HepG2 (cell line): ENCODE data around the gene ASNS. TPM values are rescaled to one million over a fixed set of nuclear protein-coding genes. Genes with fewer than 3 reads are reported as not detected.
A peak's percentile ranks its signal among the peaks of the same experiment; 100 is the strongest.

ENCODE experiments used
- AHDC1 ChIP-seq: sonication (generic); formaldehyde crosslinking; IDR thresholded peaks from 2 replicates; pipeline ENCODE4 v1.5.1; 2020; ENCODE audit warnings: mild to moderate bottlenecking, missing genetic modification reagents, borderline replicate concordance
- ARNT ChIP-seq: fragments of 450-650 bp; IDR thresholded peaks from 2 replicates; pipeline ENCODE4 v1.6.1; 2017
- BRD4 ChIP-seq: sonication (generic); formaldehyde crosslinking; IDR thresholded peaks from 2 replicates; pipeline ENCODE4 v1.4.0; 2020; ENCODE audit warnings: missing genetic modification reagents
- CREM ChIP-seq, 2 experiments: sonication (generic) in 1 of 2; formaldehyde crosslinking in 1 of 2; IDR thresholded peaks; 2 replicates each; pipeline versions ENCODE4 v1.4.0 to v1.6.1; 2016 to 2020; ENCODE audit warnings: antibody characterized with exemption in 1 of 2, mild to moderate bottlenecking in 1 of 2, missing genetic modification reagents in 1 of 2
- CTCF ChIP-seq: sonication (generic); formaldehyde crosslinking; IDR thresholded peaks from 2 replicates; pipeline ENCODE4 v1.5.0; 2020; ENCODE audit warnings: mild to moderate bottlenecking, missing genetic modification reagents, moderate library complexity
- EZH2 ChIP-seq: conservative IDR thresholded peaks from 2 replicates; pipeline ENCODE4 v1.6.1; 2012; ENCODE audit warnings: mild to moderate bottlenecking, low read depth, low read length, moderate library complexity
- FOXC1 ChIP-seq: sonication (generic); formaldehyde crosslinking; IDR thresholded peaks from 2 replicates; pipeline ENCODE4 v1.8.0; 2022; ENCODE audit warnings: mild to moderate bottlenecking, missing genetic modification reagents, borderline replicate concordance
- MED13 ChIP-seq: sonication (generic); formaldehyde crosslinking; IDR thresholded peaks from 2 replicates; pipeline ENCODE4 v1.5.0; 2020; ENCODE audit warnings: missing genetic modification reagents
- NFATC3 ChIP-seq: sonication (generic); formaldehyde crosslinking; IDR thresholded peaks from 2 replicates; pipeline ENCODE4 v1.5.1; 2020; ENCODE audit warnings: mild to moderate bottlenecking, missing genetic modification reagents
- ZNF138 ChIP-seq: sonication (generic); formaldehyde crosslinking; IDR thresholded peaks from 2 replicates; pipeline ENCODE4 v1.5.0; 2020; ENCODE audit warnings: mild to moderate bottlenecking, low read depth, missing genetic modification reagents
- ZNF143 ChIP-seq: sonication (generic); formaldehyde crosslinking; IDR thresholded peaks from 2 replicates; pipeline ENCODE4 v1.4.0; 2020; ENCODE audit warnings: missing genetic modification reagents
- ZNF432 ChIP-seq: sonication (generic); formaldehyde crosslinking; IDR thresholded peaks from 2 replicates; pipeline ENCODE4 v1.5.0; 2020; ENCODE audit warnings: missing genetic modification reagents, mild to moderate bottlenecking, borderline replicate concordance
- polyA plus RNA-seq, 8 experiments: library from polyadenylated mRNA; depleted of rRNA in 3 of 8; stranded (reverse) in 7 of 8; unstranded in 1 of 8; fragments of >200 nt; fragmentation: Illumina TruSeq in 4 of 8; extraction: Trizol in 4 of 8; gene quantifications; 2 replicates each; pipeline versions ENCODE4 v1.2.1 to v1.2.3, GENCODE V29; 2011 to 2016; ENCODE audit warnings: low read depth in 4 of 8, missing spikeins in 1 of 8, mixed read lengths in 1 of 8; ENCODE audit not compliant: insufficient read depth in 1 of 8
- total RNA-seq, 5 experiments: library from RNA; depleted of rRNA; stranded (reverse); fragments of >200 nt; fragmentation: Illumina TruSeq; extraction: Trizol; gene quantifications; 2 replicates each; pipeline ENCODE4 v1.2.3, GENCODE V29; 2016; ENCODE audit warnings: low read depth in 1 of 5
- TF ChIP-seq, protein P1 (sequence below): sonication (generic); formaldehyde crosslinking; IDR thresholded peaks from 2 replicates; pipeline ENCODE4 v1.8.1; 2023; ENCODE audit warnings: mild to moderate bottlenecking, missing genetic modification reagents, borderline replicate concordance
- TF ChIP-seq, protein P2 (sequence below), 2 experiments: sonication (generic) in 1 of 2; formaldehyde crosslinking in 1 of 2; IDR thresholded peaks; 2 replicates each; pipeline versions ENCODE4 v1.4.0 to v1.6.1; 2016 to 2020; ENCODE audit warnings: borderline replicate concordance in 1 of 2, low read depth in 1 of 2, mild to moderate bottlenecking in 1 of 2, missing genetic modification reagents in 1 of 2

ASNS gene
- total and polyA plus RNA-seq, 2 of the 13 experiments (the other 11 are each of a cell fraction or from before 2014, with no cell fraction given) = 55.0 to 75.1 TPM

DNA sequence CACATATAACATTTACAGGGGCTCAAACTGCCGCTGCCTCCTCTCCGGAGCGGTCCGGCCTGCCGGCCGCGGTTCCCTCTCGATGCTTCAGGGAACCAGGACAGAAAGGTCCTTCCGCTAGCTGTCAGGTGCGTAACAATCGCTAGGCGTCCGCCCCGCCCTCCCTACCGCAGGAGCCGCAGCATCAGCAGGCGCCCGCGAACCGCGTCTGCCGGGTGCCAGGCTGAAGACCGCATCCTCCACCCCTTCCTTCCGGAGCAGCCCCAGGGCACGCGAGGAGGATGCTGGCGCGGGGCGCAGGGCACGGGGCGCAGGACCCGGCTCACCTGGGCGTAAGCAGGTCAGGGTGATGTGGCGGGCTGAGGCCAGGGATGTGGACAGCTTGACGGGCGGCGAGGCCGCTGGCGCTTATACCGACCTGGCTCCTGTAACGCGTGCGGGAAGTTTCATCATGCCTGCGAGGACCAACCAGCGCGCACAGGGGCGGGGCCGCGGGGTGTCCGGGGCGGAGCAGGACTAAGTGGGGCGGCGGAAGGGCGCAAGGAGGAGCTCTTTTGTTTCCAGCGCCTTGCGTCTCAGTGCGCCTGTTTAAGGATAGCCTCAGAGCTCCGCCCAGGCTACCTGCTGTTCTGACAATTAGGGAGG, at the start of gene ASNS (continued):
- no peak; the same call in 1 of the 2 replicates for TF ChIP-seq AHDC1 (CRISPR knock-in tag)
- TF ChIP-seq, protein P1, sequence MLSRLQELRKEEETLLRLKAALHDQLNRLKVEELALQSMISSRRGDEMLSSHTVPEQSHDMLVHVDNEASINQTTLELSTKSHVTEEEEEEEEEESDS (CRISPR knock-in tag) = no peak
- no peak for TF ChIP-seq EZH2
- TF ChIP-seq CREM (IDR thresholded peaks at IDR 0.05) = 0 out of 2 replicates have a peak, but pooled peaks have one; percentile 22
- TF ChIP-seq CREM (CRISPR knock-in tag; IDR thresholded peaks at IDR 0.05) = no peak
- TF ChIP-seq, protein P2, sequence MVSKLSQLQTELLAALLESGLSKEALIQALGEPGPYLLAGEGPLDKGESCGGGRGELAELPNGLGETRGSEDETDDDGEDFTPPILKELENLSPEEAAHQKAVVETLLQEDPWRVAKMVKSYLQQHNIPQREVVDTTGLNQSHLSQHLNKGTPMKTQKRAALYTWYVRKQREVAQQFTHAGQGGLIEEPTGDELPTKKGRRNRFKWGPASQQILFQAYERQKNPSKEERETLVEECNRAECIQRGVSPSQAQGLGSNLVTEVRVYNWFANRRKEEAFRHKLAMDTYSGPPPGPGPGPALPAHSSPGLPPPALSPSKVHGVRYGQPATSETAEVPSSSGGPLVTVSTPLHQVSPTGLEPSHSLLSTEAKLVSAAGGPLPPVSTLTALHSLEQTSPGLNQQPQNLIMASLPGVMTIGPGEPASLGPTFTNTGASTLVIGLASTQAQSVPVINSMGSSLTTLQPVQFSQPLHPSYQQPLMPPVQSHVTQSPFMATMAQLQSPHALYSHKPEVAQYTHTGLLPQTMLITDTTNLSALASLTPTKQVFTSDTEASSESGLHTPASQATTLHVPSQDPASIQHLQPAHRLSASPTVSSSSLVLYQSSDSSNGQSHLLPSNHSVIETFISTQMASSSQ (IDR thresholded peaks at IDR 0.05; ENCODE audit: low read depth) = no peak
- TF ChIP-seq, protein P2 (CRISPR knock-in tag; IDR thresholded peaks at IDR 0.05; ENCODE audit: borderline replicate concordance) = no peak
- TF ChIP-seq FOXC1 (CRISPR knock-in tag) = peak; percentile 87
- no peak for TF ChIP-seq BRD4 (CRISPR knock-in tag)
- TF ChIP-seq ZNF432 (CRISPR knock-in tag) = no peak
- no peak for TF ChIP-seq MED13 (CRISPR knock-in tag)
- peak; percentile 64; the same call in 1 of the 2 replicates for TF ChIP-seq NFATC3 (CRISPR knock-in tag)
- 0 out of 2 replicates have a peak, but pooled peaks have one; percentile 22 for TF ChIP-seq CTCF (CRISPR knock-in tag)
- no peak for TF ChIP-seq ARNT
- peak; percentile 52 for TF ChIP-seq ZNF143
- no peak for TF ChIP-seq ZNF138 (CRISPR knock-in tag)
